Stimulated activated CD4-positive, alpha-beta T cell treated with anti-CD3 and anti-CD28 coated beads, Interleukin-15, amount 100 ng/mL, for 1 hour (primary cell): ENCODE data around the gene RELN.

Experiments
- DNase-seq, 2 donors: peaks; one replicate each; pipeline ENCODE4 v3.0.0-alpha.2; 2020; ENCODE audit warnings: low read depth in 1 of 2, low spot score in 1 of 2

The RELN gene

GRCh38 chr7:103990991-103991390, 1.5 kb upstream of the RELN start:
- no peak for DNase-seq

DNA sequence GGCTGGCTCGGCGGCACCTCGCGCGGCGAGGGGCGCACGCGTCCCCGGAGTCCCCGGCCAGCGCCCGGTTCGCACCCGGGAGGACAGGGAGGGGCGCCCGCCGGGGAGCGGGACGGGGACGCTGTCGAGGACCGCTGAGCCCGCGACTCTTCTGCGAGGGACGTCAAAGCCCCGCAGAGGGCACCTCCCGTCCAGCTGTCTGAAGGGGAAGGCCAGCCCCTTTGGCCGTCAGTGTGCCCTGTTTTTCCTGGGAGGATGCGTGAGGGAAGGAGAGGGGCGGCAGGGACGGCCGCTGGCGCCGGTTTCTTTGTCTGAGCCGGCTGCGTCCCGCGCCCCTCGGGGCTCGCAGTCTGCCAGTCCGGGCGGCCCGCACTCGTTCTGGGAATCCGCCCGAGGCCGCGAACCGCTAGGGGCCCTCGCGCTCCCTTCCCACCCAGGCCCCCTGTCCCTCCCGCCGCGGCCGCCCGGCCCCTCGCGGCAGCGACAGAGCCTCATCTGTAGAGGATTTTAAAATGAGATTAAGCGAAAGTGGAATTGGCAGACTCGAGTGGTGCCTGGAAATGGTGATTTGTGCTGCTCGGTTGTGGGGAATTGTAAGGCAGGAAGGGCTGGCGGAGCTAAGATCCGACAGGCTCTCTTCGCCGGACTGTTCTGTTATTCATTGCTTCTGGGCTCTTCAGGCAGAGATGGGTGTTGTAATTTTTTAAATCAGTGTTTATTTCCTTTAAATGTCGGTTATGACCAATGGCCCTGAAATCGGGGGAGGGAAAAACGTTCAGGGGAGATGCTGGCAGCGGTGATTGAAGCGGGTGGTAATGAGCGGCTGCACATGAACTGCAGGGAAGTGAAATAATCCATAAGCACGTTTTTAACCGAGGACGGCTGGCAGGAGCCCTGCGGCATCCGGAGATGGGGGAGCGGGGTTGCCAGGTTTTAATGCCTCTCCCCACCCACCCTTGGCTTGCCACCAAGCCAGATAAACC, 618 bp upstream of the RELN start:
- no peak for DNase-seq

- DNase-seq: no peak
These were observed 824 bp downstream of the RELN start for GRCh38 chr7:103988468-103989199.

DNA sequence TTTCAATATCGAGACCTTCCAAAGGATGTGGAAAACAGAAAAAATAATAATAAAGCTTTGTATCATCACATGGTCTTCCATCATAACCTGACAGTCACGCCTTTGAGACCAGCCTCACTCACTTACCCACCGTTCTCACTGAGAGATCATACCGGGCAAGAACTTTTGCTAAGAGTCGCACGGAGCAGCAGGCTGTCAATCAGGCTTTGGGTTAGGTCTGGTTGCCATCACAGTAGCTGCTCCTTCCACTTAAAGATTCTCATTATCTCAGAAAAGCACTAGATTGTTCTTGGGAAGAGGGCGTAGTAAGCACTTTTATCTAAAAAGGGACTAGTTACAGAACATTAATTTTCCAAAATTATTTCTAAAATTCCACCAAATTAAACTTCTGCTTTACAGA, 2.0 kb downstream of the RELN start:
- no peak for DNase-seq

DNA sequence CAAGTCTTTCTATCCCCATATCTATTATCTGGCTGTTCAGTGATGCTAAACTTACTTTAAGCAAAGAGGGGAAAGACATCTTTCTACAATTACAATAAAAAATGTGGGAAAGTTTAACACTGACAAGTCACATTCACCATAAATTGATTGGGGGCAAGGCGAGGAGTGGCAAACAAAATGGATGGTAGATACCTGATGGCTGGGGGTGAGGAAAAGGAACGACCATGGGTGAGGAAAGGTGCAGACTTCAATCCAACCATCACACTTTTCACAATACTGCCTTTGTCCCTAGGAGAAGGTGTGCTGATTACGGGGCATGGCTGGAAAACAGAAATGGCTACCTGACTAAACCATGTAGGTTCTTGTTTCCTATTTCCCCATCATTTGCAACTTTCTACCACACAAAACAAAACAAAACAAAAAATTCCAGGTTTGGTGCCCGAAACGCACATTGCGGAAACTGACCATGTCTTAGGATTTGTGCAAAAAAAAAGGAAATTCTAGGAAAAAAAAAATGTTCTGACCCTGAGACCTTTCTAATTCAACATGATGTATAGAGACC, 3.8 kb downstream of the RELN start:
- no peak for DNase-seq

DNA sequence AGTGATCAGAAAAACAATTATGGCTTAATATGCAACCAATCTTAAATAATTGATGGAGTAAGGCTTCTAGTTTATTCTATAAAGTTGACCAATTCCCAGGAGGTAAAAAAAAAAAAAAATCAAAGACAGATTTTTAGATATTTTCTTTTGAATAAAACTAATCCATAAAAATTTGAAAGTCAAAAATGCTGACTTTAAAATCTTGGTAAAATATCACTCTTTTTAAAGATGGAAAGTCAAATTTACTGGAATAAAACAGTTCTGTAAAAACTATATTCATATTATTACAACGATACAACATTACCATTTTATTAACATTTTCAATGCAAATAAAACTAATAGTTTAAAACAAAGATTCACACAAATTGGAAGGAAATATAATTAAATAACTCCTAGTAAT, 5.4 kb downstream of the RELN start:
- no peak for DNase-seq

DNA sequence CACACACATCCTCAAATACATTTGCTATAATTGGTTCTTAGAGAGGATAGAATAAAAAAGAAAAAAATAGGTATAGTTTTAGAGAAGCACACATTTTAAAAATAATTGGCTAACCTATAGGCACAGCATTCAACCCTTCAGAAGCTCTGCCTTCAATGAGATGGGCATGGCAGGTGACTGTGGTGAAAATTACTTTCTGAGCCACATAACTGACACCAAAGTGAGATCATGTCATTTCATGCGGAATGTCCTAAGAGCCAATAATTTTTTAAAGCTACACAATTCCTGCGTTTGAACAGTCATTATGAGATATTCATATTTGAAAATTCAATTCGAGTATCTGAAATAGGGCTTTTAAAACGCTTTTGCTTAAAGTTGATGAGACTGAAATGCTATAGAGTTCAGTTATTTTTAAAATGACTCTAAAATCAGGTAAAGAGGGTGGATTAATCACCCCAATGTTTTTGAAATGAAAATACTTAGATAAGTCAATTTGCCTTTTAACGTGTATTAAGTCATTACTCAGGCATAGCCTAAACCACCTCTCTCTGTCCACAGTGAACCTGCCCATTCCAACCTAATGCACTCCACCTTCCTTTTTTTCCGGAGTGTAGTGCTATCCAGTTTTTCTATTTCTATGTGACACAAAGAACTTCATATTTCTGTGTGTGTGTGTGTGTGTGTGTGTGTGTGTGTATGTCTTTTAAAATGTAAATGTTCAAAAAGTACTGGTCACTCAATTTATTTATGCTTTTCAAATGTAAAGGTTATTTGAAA, 6.1 kb downstream of the RELN start:
- no peak for DNase-seq

- no peak for DNase-seq
These were observed 8.4 kb downstream of the RELN start for GRCh38 chr7:103981003-103981423.

DNA sequence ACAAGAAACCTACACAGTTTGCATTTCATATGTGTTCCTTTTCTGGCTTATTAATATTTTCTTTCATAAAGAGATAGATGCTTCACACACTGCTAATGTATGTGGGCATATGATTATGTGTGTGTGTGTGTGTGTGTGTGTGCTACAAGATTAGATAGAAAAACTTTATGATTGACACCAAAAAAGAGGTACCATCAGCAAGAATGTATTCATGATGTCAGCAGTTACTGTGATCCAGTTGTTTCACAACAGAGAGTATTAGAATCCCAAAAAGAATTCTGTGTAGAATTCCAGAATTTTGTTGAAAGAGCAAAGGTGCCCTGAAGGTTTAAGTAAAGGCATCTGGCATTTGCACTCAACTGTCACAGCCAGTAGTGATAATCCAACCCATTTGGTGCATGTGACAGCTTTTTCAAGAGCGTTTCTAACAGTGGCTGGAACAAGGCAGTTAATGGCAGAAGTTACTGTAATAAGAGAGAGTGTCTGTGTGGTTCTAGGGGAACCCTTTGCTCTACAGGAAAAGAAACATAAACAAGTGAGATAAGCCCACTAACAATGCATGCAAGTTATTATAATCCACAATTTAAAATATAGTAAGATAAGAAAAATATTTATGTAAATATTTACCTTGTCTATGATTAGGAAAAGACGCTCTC, 16.6 kb downstream of the RELN start:
- no peak for DNase-seq

GRCh38 chr7:103967401-103967800, 22.1 kb downstream of the RELN start:
- no peak for DNase-seq

GRCh38 chr7:103966593-103967277, 22.7 kb downstream of the RELN start:
- DNase-seq: no peak

DNA sequence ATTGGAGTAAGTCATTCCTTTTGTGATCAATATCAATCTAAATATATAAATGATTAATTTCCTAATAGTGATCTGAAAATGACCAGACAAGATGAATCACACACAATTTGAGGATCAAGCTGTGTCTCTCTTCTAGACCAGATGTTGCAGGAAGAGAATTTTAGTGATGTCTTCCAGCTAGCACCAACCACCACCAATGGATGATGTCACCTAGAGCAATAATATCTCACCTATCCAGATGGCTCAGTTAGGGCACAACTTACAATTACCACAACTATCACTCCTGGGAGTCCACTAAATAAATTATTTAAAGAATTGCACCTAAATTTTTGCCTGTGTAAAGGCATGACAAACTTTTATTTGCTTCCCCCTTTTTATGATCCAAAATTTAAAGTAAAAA, 25.2 kb downstream of the RELN start:
- DNase-seq: no peak

GRCh38 chr7:103962070-103962469, 27.4 kb downstream of the RELN start:
- DNase-seq: no peak

DNA sequence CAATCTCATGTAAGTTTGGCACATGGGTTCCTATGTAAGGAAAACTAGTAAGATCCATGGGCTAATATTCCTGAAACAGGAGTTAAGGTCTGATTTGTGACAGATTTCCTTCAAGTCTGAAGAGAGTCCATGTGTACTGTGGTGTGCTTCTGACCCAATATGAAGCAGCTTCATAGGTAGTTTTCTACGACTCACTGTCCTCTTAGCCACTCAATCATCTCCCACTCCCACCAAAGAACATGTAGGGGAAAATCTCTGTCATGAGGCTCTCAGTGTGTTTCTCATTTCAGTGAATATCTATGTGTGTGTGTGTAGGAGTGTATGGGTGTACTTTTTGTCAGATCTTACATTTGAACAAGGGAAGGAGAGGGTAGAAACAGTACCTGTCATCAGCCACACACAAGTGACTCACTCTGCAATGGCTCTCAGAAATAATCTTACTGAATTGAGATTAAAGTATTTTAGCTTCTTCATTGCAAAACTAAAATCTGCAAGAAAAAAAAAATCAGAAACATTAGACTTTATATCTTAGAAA, 31.1 kb downstream of the RELN start:
- DNase-seq: no peak

DNA sequence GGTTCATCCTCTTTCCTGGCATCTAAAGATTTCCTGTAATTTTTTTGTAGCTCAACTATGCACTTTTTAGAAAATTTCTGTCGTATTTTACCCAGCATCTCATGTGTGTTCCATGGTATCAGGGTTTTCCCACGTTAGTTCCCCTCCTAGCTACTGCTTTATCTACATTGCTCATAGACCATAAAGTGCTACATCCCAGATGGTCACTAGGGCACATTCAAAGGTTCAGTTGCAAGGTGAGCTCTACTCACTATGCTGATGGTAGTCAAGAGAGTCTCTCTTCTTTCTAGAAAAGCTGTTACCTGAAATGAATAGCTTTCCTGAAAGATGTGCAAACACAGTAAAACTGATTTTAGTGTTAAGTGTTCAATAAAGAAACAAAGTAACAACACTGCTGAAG, 33.5 kb downstream of the RELN start:
- DNase-seq: no peak

- no peak for DNase-seq
These were observed 37.0 kb downstream of the RELN start for GRCh38 chr7:103952408-103952807.

DNA sequence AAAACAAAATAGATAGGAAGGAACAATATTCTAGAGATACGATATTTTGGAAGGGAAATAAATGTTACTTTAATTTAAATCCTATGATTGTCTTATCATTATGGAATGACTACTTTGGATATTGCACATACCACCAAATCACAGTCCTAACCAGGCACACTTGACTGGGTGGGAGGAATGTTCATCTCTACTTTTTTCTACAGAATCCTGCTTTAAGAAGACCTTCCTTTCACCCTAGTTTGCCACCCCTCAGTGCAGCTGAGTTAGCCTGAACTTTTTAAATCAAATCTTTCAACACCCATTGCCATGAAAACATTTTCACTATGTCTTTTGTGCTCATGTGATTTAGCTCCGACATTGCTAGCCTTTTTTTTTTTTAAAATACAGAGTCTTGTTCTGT, 38.1 kb downstream of the RELN start:
- no peak for DNase-seq

DNA sequence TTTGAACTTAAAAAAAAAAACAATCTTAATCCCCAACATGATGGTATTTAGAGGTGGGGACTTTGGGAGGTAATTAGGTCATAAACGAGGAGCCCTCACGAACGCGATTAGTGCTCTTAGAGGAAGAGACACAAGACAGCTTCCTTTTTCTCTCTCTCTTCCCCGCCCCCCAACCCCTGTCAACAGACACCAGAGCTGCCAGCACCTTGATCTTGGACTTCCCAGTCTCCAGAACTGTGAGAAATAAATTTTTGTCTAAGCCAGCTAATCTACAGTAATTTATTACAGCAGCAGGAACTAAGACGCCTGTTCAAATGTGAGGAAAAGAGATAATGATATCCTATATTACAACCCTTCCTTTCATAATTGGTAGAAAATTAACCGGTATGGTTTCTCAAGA, 40.1 kb downstream of the RELN start:
- DNase-seq: no peak

- DNase-seq: no peak
These were observed 42.3 kb downstream of the RELN start for GRCh38 chr7:103947026-103947655.
